KG1 (cell line): ENCODE measurements around the gene TFDP2.

Experiments
- DNase-seq: peaks from one replicate; lab custom pipeline; 2025; lab: John Stamatoyannopoulos, UW

The TFDP2 gene

GRCh38 chr3:142072816-142073215 is 76.5 kb downstream of the TFDP2 start:
- no peak for DNase-seq

DNA sequence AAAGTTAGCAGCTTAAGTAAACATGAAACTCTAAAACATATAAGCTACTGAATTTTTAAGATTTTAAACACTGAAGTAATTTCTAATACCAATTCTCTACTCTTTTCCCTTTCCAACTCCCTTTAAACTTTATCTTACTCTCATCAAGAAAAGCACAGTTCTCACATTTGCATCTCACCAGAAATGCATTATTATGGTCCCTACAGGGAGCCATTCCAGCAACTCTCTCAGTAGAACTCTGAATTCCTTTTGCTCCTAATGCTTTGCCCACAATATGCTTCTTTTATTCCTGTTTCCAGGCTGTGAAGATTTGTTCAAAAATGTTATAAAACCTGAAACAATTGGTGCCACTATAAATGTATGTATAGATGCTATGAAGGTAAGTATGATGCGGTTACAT is 83.4 kb downstream of the TFDP2 start:
- DNase-seq = no peak

GRCh38 chr3:142065344-142065743 is 84.0 kb downstream of the TFDP2 start:
- no peak for DNase-seq

GRCh38 chr3:142064454-142064853 is 84.9 kb downstream of the TFDP2 start:
- no peak for DNase-seq

- no peak for DNase-seq
Observed at GRCh38 chr3:142057331-142057725, 92.0 kb downstream of the TFDP2 start.

- no peak for DNase-seq
Observed at GRCh38 chr3:142056656-142057330, 92.6 kb downstream of the TFDP2 start.

DNA sequence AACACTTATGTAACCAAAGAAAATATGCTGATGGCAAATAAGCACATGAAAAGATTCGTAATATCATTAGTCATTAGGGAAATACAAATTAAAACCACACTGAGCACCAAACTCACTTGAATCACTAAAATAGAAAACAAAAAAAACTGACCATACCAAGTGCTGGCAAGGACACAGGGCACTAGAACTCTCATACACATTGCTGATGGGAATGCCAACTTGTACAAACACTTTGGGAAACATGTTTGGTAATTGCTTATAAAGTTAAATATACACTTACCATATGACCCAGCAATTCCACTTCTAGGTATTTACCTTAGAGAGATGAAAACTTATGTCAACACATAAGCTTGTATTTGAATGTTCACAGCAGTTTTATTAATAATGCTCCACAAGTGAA is 95.5 kb downstream of the TFDP2 start:
- DNase-seq = no peak

DNA sequence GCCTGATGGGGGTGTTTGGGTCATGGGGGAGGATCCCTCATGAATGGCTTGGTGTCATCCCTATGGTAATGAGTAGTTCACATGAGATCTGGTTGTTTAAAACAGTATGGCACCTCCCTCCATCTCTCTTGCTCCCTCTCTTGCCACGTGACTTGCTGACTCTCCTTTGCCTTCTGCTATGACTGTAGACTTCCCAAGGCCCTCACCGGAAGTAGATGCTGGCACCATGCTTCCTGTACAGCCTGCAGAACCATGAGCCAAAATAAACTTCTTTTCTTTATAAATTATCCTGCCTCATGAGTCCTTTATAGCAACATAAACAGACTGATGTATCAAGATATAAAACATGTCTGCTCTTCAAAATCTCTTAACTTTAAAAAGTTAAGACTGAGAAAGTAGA is 96.1 kb downstream of the TFDP2 start:
- no peak for DNase-seq

DNA sequence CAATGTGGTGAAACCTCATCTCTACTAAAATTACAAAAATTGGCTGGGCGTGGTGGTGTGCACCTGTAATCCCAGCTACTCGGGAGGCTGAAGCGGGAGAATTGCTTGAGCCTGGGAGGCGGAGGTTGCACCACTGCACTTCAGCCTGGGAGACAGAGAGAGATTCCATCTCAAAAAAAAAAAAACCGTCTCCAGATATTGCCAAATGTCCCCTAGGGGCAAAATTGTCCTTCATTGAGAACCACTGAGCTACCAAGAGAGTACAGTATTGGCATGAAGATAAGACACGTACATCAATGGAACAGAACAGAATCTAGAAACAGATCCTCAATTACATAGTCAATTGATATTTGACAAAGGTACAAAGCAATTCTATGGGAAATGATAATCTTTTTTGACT is 98.0 kb downstream of the TFDP2 start:
- DNase-seq = no peak

GRCh38 chr3:142047021-142047369 is 102.3 kb downstream of the TFDP2 start:
- no peak for DNase-seq

GRCh38 chr3:142046320-142047020 is 102.9 kb downstream of the TFDP2 start:
- peak; percentile 26 for DNase-seq

- no peak for DNase-seq
Observed at GRCh38 chr3:142040941-142041491, 108.3 kb downstream of the TFDP2 start.

- DNase-seq = no peak
Observed at GRCh38 chr3:142035308-142035922, 113.9 kb downstream of the TFDP2 start.

- DNase-seq = no peak
Observed at GRCh38 chr3:142033292-142033691, 116.1 kb downstream of the TFDP2 start.

DNA sequence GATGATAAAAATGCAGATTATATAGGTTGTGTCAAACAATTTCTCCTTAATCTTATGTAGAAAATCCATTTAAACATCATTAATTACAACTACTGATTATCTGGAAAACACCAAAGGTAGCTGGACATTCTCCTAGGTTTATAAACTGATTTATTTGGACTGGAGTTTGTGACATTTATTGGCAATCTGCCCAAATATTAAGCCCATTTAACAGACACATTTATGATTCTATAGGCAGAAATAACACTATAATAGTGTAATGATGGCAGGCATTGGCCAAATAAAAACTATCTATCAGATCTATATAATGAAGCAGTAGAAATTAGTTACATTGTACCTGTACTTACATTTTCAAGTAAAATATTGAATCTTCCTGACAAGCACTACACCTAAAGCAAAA is 117.8 kb downstream of the TFDP2 start:
- DNase-seq = no peak

DNA sequence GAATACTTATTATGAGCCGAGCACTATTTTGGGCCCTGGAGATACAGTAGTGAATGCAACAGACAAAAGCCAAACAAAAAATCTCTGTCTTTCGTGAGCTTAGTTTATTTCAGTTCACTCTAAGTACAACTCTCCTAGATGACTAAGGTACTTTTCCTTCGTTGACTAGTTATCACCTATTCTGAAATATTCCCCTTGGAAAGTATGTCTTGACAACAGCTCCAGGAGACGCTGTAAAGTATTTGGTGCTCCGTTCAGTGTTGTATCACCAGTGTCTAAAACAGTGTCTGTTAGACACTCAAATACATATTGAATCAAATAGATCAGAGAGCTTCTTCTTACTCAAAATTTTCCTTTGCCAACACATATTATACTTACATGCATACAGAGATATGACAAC is 119.6 kb downstream of the TFDP2 start:
- DNase-seq = no peak

DNA sequence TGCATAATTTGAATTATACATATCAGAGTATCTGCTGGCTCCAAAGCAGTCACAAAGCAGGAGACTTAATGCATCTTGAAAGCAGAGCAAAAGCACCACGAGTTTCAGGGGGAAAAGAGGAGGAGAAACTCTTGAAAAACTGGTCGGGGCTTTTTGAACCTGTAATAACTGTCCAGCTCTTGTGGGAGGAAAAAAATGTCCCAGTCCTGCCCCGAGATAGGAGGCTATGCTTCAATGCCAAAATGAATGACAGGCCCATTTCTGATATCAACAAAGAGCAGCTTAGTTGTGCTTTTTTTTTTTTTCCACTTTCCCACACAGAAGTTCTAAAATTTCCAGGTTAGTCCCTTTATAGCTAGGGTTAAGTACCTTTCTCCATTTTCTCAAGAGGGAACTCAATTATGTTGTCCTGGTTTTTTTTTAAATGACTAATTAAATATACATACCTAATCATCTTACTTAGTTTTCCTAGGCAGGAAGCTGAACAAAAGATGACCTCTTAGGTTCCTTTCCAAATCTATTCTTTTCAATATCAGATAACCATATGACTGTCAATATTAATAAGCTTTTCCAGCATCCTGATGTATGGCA is 120.2 kb downstream of the TFDP2 start:
- DNase-seq = no peak

DNA sequence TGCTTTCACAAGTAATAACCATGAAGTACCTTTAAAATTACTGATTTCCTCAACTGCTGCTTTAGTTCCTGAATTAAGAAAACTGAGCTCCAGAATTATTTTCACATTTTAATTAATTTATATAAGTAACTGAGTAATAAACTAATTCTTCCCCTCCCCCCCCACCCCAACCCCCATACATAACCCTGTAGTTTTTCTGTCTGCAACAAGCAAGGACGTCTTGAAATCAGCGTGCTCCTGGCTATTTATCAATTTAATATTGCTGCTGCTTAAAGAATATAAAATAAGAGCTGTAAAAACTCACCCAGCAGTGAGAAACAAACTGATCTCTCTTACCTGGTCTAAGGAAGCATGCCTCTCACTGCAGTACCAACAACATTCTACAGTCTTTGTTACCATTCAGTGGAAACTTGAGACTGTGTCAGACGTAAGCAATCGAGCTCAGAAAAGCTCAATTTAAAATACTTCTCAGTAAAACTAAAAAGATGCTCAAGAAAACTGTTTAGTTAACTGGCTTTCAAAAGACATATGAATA is 121.0 kb downstream of the TFDP2 start:
- DNase-seq = peak; percentile 65

- DNase-seq = peak; percentile 23
Observed at GRCh38 chr3:142027735-142028134, 121.6 kb downstream of the TFDP2 start.

DNA sequence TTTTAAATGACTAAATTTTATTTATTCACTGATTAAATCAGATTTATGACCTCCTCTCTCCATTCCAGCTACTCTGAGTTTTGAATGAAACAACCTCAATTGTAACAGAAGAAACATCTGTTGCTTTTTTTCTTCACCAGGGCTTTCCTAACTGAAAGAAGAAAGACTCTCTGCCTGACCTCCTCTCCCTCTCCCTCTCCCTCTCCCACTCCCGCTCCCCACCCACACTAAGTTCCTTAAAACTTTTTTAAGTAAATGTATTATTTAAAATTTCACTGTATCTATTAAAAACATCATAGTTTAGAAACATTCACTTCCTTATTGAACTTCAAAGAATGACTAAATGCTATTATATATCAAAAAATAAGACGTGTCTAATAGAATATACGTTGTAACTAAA is 122.0 kb downstream of the TFDP2 start:
- no peak for DNase-seq

GRCh38 chr3:142026333-142026732 is 123.0 kb downstream of the TFDP2 start:
- no peak for DNase-seq

GRCh38 chr3:142022381-142022780 is 127.0 kb downstream of the TFDP2 start:
- DNase-seq = no peak

DNA sequence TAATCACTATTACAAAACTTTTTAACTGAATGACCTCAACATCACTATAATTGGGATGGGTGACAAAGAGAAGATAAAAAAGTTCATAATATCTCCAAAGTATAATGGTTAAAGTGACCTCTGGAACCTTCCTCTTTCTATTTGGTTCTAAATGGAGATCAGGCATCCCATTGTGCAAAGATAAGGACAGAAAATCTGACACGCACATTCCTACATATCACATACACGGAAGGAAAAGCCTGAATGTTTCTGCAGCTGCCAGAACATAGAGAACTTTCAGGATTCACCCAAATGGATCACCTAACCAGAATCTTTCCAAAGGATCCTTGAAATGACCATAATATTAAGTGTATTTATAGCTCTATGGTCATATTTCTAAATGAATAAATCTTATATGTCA is 128.2 kb downstream of the TFDP2 start:
- DNase-seq = no peak
